GM12878 (cell line): Measurements from ENCODE around the gene CEP83. TPM values are rescaled to one million over a fixed set of nuclear protein-coding genes. Genes with fewer than 3 reads are reported as not detected.

Source experiments
- BCL11A ChIP-seq: IDR thresholded peaks from 2 replicates; pipeline ENCODE4 v1.6.1; 2011; ENCODE audit warnings: low read depth, low read length
- BMI1 ChIP-seq: fragments of 450-650 bp; IDR thresholded peaks from 2 replicates; pipeline ENCODE4 v1.6.1; 2016; ENCODE audit warnings: mild to moderate bottlenecking, moderate library complexity, borderline replicate concordance
- ETV6 ChIP-seq, 2 experiments: fragments of 450-650 bp in 1 of 2; IDR thresholded peaks in 1 of 2; conservative IDR thresholded peaks in 1 of 2; 2 replicates each; pipeline ENCODE4 v1.6.1; 2014; ENCODE audit warnings: antibody characterized with exemption in 1 of 2, borderline replicate concordance in 1 of 2, low read depth in 1 of 2, mild to moderate bottlenecking in 1 of 2, moderate library complexity in 1 of 2
- HCFC1 ChIP-seq: fragments of 150-350 bp; IDR thresholded peaks from 2 replicates; pipeline ENCODE4 v1.6.1; 2014; ENCODE audit warnings: low read length
- IRF4 ChIP-seq: IDR thresholded peaks from 2 replicates; pipeline ENCODE4 v1.6.1; 2011; ENCODE audit warnings: low read depth, low read length
- LARP7 ChIP-seq: fragments of 450-650 bp; IDR thresholded peaks from 2 replicates; pipeline ENCODE4 v1.6.1; 2017; ENCODE audit warnings: mild to moderate bottlenecking
- MTA2 ChIP-seq: fragments of 450-650 bp; IDR thresholded peaks from 2 replicates; pipeline ENCODE4 v1.6.1; 2016; ENCODE audit warnings: low read depth, mild to moderate bottlenecking, moderate library complexity
- SMAD5 ChIP-seq: IDR thresholded peaks from 2 replicates; pipeline ENCODE4 v1.6.1; 2016; ENCODE audit warnings: antibody characterized with exemption, low read depth
- ZNF24 ChIP-seq: fragments of 450-650 bp; IDR thresholded peaks from 2 replicates; pipeline ENCODE4 v1.6.1; 2017; ENCODE audit warnings: antibody characterized with exemption, mild to moderate bottlenecking
- polyA plus RNA-seq, 11 experiments: library from polyadenylated mRNA; depleted of rRNA in 4 of 11; unstranded in 6 of 11; stranded (reverse) in 5 of 11; fragments of >200 nt; fragmentation: Nextera tagmentation in 4 of 11; fragmentation: Illumina TruSeq in 1 of 11; extraction: Ambion mirVana in 4 of 11; extraction: Trizol in 1 of 11; gene quantifications; 1 replicate in 1 of 11; 2 replicates in 10 of 11; pipeline versions ENCODE4 v1.2.1 to v1.2.3, GENCODE V29; 2011 to 2016; ENCODE audit warnings: inconsistent platforms in 2 of 11, missing spikeins in 2 of 11, low read depth in 1 of 11
- total RNA-seq, 4 experiments: library from RNA; depleted of rRNA in 3 of 4; stranded (reverse); fragments of >200 nt in 3 of 4; fragmentation: Illumina TruSeq in 1 of 4; extraction: Trizol in 1 of 4; gene quantifications; 2 replicates each; pipeline versions ENCODE4 v1.2.1 to v1.2.3, GENCODE V29; 2013 to 2021
- TF ChIP-seq, protein P1 (sequence below): fragments of 450-650 bp; IDR thresholded peaks from 2 replicates; pipeline ENCODE4 v1.6.1; 2017; ENCODE audit warnings: low read depth, mild to moderate bottlenecking, moderate library complexity
- TF ChIP-seq, protein P2 (sequence below): IDR thresholded peaks from 2 replicates; pipeline ENCODE4 v1.6.1; 2012; ENCODE audit warnings: improper control_type of control experiment, low read depth, low read length; ENCODE audit not compliant: insufficient replicate concordance

The CEP83 gene
- total and polyA plus RNA-seq, 10 of the 15 experiments (the other 5 are each of a cell fraction or from before 2014, with no cell fraction given), result 4.3 to 39.0 (median 22.5) TPM

- TF ChIP-seq, protein P1, sequence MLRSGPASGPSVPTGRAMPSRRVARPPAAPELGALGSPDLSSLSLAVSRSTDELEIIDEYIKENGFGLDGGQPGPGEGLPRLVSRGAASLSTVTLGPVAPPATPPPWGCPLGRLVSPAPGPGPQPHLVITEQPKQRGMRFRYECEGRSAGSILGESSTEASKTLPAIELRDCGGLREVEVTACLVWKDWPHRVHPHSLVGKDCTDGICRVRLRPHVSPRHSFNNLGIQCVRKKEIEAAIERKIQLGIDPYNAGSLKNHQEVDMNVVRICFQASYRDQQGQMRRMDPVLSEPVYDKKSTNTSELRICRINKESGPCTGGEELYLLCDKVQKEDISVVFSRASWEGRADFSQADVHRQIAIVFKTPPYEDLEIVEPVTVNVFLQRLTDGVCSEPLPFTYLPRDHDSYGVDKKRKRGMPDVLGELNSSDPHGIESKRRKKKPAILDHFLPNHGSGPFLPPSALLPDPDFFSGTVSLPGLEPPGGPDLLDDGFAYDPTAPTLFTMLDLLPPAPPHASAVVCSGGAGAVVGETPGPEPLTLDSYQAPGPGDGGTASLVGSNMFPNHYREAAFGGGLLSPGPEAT, result peak; percentile 68; the same call in 1 of the 2 replicates
- TF ChIP-seq IRF4, result peak; percentile 32; the same call in 1 of the 2 replicates
- TF ChIP-seq, protein P2, sequence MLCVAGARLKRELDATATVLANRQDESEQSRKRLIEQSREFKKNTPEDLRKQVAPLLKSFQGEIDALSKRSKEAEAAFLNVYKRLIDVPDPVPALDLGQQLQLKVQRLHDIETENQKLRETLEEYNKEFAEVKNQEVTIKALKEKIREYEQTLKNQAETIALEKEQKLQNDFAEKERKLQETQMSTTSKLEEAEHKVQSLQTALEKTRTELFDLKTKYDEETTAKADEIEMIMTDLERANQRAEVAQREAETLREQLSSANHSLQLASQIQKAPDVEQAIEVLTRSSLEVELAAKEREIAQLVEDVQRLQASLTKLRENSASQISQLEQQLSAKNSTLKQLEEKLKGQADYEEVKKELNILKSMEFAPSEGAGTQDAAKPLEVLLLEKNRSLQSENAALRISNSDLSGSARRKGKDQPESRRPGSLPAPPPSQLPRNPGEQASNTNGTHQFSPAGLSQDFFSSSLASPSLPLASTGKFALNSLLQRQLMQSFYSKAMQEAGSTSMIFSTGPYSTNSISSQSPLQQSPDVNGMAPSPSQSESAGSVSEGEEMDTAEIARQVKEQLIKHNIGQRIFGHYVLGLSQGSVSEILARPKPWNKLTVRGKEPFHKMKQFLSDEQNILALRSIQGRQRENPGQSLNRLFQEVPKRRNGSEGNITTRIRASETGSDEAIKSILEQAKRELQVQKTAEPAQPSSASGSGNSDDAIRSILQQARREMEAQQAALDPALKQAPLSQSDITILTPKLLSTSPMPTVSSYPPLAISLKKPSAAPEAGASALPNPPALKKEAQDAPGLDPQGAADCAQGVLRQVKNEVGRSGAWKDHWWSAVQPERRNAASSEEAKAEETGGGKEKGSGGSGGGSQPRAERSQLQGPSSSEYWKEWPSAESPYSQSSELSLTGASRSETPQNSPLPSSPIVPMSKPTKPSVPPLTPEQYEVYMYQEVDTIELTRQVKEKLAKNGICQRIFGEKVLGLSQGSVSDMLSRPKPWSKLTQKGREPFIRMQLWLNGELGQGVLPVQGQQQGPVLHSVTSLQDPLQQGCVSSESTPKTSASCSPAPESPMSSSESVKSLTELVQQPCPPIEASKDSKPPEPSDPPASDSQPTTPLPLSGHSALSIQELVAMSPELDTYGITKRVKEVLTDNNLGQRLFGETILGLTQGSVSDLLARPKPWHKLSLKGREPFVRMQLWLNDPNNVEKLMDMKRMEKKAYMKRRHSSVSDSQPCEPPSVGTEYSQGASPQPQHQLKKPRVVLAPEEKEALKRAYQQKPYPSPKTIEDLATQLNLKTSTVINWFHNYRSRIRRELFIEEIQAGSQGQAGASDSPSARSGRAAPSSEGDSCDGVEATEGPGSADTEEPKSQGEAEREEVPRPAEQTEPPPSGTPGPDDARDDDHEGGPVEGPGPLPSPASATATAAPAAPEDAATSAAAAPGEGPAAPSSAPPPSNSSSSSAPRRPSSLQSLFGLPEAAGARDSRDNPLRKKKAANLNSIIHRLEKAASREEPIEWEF, result no peak
- TF ChIP-seq HCFC1, result no peak
- TF ChIP-seq SMAD5, result 0 out of 2 replicates have a peak, but pooled peaks have one; percentile 16
- no peak for TF ChIP-seq LARP7
- 0 out of 2 replicates have a peak, but pooled peaks have one; percentile 37 for TF ChIP-seq BMI1
- TF ChIP-seq BCL11A, result 0 out of 2 replicates have a peak, but pooled peaks have one; percentile 29
- TF ChIP-seq ETV6 (conservative IDR thresholded peaks at IDR 0.05 in 1 of 2, IDR thresholded peaks at IDR 0.05 in 1 of 2; ENCODE audit: borderline replicate concordance in 1 of 2, low read depth in 1 of 2), result peak in 1 of 2 experiments; percentile 32; a peak in 1 of 4 replicates
- TF ChIP-seq MTA2, result peak; percentile 93
- TF ChIP-seq ZNF24, result no peak
Measured at GRCh38 chr12:94269316-94269999, 190.2 kb downstream of the CEP83 start (continued).
